ENCODE results near the gene STAB2. TPM values are rescaled to one million over a fixed set of nuclear protein-coding genes. Genes with fewer than 3 reads are reported as not detected.

Gene STAB2
- total RNA-seq, 1 donor from 2014 or later, result not detected

GRCh38 chr12:103665971-103666370 is 78.9 kb downstream of the STAB2 start:
- no peaks in the 10 kb centered on the region for H3K4me1 ChIP-seq
- no peaks in the 10 kb centered on the region for H3K36me3 ChIP-seq
- intact Hi-C loops (cut with DNase I), result no loop called here
- no peak for TF ChIP-seq CTCF (IDR thresholded peaks at IDR 0.05)
- H3K27ac ChIP-seq, result no peak overlapping the region
- no peak for DNase-seq (ENCODE audit: low spot score in 2 of 2)
- H3K4me3 ChIP-seq, result no peak overlapping the region
- H3K27me3 ChIP-seq, result no peaks in the 10 kb centered on the region
- H3K9me3 ChIP-seq, result no peaks in the 10 kb centered on the region

- TF ChIP-seq CTCF (IDR thresholded peaks at IDR 0.05), result no peak
- H3K4me3 ChIP-seq, result no peak overlapping the region
- H3K9me3 ChIP-seq, result no peaks in the 10 kb centered on the region
- H3K27ac ChIP-seq, result no peak overlapping the region
- H3K27me3 ChIP-seq, result no peaks in the 10 kb centered on the region
- H3K4me1 ChIP-seq, result no peaks in the 10 kb centered on the region
- no peak for DNase-seq (ENCODE audit: low spot score in 2 of 2)
- intact Hi-C loops (cut with DNase I), result no loop called here
- no peaks in the 10 kb centered on the region for H3K36me3 ChIP-seq
Measured at GRCh38 chr12:103667125-103667524, 80.1 kb downstream of the STAB2 start.

GRCh38 chr12:103668520-103668919 is 81.4 kb downstream of the STAB2 start:
- H3K36me3 ChIP-seq, result no peaks in the 10 kb centered on the region
- DNase-seq (ENCODE audit: low spot score in 2 of 2), result no peak
- H3K4me1 ChIP-seq, result no peaks in the 10 kb centered on the region
- TF ChIP-seq CTCF (IDR thresholded peaks at IDR 0.05), result no peak
- H3K4me3 ChIP-seq, result no peak overlapping the region
- no peaks in the 10 kb centered on the region for H3K27me3 ChIP-seq
- intact Hi-C loops (cut with DNase I), result no loop called here
- no peaks in the 10 kb centered on the region for H3K9me3 ChIP-seq
- no peak overlapping the region for H3K27ac ChIP-seq

- Histone ChIP-seq H3K27me3 (no peaks in the 10 kb centered on the region), H3K27ac (no peak overlapping the region), H3K9me3 (no peaks in the 10 kb centered on the region), H3K4me3 (no peak overlapping the region), H3K36me3 (no peaks in the 10 kb centered on the region), H3K4me1 (no peaks in the 10 kb centered on the region)
- TF ChIP-seq CTCF (IDR thresholded peaks at IDR 0.05), result no peak
- no peak for DNase-seq (ENCODE audit: low spot score in 2 of 2)
- intact Hi-C loops (cut with DNase I), result no loop called here
Measured at GRCh38 chr12:103671367-103671766, 84.3 kb downstream of the STAB2 start.

- Histone ChIP-seq H3K27ac (no peak overlapping the region), H3K27me3 (no peaks in the 10 kb centered on the region), H3K9me3 (no peaks in the 10 kb centered on the region), H3K4me3 (no peak overlapping the region), H3K36me3 (no peaks in the 10 kb centered on the region), H3K4me1 (no peaks in the 10 kb centered on the region)
- intact Hi-C loops (cut with DNase I), result no loop called here
- TF ChIP-seq CTCF (IDR thresholded peaks at IDR 0.05), result no peak
- no peak for DNase-seq (ENCODE audit: low spot score in 2 of 2)
Measured at GRCh38 chr12:103672401-103673119, 85.5 kb downstream of the STAB2 start.

- no peaks in the 10 kb centered on the region for H3K4me1 ChIP-seq
Measured at GRCh38 chr12:103673487-103673886, 86.4 kb downstream of the STAB2 start.

More at GRCh38 chr12:103673487-103673886, 86.4 kb downstream of the STAB2 start:
- H3K9me3 ChIP-seq, result no peaks in the 10 kb centered on the region
- DNase-seq (ENCODE audit: low spot score in 2 of 2), result no peak
- no peaks in the 10 kb centered on the region for H3K36me3 ChIP-seq
- no peaks in the 10 kb centered on the region for H3K27me3 ChIP-seq
- intact Hi-C loops (cut with DNase I), result no loop called here
- no peak overlapping the region for H3K27ac ChIP-seq
- no peak for TF ChIP-seq CTCF (IDR thresholded peaks at IDR 0.05)
- H3K4me3 ChIP-seq, result no peak overlapping the region
